NCI-H1694 treated with DMSO at 0.1 percent for 48 hours (cell line): ENCODE measurements around the gene CATSPER1.
A peak's percentile ranks its signal among the peaks of the same experiment; 100 is the strongest.

ENCODE experiments used
- DNase-seq: peaks from one replicate; lab custom pipeline; 2025; lab: John Stamatoyannopoulos, UW

The CATSPER1 gene

DNA sequence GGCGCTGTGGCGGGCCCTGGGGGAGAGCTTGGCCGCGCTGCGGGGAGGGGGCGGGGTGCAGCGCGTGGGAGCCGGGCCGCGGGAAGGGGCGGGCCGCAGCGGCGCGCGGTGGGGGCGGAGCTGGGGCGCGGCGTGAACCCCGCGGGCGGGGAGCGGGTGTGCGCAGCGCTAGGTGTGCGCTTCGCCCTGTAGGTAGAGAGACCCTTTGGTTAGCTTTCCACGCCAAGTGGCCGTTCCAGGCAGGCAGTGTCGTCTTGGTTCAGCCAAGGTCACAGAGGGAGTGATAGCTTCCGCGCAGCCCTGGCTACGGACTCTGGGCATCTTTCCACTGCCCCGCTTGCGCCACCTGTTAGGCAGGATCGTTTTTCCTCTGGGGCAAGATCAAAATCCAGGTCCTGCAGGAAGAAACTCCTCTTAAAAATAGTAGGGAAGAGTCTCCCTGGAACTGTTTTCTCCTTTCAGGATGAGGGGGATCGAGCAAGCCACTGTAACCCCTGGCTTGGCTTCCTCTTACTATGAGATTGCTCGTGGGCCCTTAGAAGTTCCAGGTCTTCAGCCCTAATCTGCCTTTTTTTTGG, 23.5 kb downstream of the CATSPER1 start:
- DNase-seq, result no peak

DNA sequence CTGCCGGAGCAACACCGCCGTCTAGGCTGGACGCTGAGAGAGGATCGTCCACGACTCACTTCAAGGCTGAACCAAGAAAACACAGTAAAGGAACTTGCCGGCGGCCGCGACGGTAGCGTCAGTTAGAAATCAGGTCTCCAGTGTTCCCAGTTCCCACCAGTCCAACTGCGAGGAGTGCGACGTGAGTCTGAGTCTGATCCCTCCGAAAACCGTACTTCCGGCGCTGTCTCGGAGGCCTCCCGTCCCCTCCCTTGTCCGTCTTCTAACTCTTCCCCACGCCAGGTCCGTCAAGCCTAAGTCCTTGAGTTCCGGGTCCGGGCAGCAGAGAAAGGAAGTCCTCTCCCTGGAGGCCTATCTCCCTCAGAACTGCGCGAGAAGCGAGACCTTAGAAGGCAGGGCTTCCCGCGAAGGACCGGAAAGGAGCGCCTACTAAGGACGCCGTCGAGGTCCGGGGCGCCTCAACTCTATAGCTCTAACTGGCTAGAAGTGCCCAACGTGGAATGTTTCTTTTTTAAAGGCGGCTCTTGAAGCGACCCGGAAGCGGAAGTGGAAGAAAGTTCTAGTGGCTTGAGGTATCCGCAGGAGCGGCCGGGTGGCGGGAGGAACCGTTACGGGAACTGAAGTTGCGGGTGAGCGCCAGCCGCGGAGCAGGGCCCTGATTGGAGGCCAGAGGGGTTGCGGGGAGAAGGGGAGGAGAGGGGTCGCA, 24.2 kb downstream of the CATSPER1 start, which contains the start of the genes BANF1 and EIF1AD:
Gene BANF1 (plus strand): TSS at position 562 of the 706 bp plus-strand sequence. CDS start 748 bp downstream, outside the sequence.
Gene EIF1AD (minus strand): TSS at position 216 of the 706 bp plus-strand sequence. CDS start 1,768 bp downstream, outside the sequence.
- peak; percentile 87 for DNase-seq

DNA sequence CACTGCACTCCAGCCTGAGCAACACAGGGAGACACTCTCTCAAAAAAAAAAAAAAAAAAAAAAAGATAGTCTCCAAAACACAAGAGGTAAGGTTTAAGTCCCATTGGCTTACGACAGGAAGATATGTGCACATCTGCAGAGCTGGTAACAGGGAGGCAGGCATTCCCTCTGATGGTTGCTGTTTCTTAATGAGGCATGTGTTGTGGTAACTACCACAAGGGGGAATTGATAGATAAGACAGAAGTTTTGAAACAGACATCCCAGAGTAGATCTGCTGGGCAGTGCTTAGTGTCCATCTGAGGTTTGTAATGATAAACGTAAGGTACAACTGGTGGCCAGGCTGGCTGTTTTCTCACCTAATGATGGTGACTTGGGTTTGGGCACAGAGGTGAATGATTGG, 29.0 kb downstream of the CATSPER1 start:
- no peak for DNase-seq

DNA sequence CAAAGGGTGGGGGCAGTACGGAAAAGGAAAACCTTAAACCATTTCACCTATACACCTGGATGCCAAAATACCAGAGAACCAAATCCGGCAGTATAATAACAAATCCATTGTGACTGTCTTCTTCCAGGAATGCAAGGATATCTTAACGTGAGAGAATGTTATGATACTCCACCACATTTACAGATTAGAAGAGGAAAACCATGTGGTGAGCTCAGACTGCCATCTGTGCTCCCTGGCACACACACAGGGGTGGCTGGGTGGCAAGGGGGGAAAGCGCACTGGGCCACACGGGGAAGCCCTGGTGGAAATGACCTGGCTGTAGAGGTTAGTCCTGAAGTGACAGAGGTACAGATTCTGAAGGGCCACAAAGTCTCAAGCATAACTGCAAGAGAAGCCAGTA, 34.2 kb downstream of the CATSPER1 start:
- DNase-seq, result peak; percentile 16

DNA sequence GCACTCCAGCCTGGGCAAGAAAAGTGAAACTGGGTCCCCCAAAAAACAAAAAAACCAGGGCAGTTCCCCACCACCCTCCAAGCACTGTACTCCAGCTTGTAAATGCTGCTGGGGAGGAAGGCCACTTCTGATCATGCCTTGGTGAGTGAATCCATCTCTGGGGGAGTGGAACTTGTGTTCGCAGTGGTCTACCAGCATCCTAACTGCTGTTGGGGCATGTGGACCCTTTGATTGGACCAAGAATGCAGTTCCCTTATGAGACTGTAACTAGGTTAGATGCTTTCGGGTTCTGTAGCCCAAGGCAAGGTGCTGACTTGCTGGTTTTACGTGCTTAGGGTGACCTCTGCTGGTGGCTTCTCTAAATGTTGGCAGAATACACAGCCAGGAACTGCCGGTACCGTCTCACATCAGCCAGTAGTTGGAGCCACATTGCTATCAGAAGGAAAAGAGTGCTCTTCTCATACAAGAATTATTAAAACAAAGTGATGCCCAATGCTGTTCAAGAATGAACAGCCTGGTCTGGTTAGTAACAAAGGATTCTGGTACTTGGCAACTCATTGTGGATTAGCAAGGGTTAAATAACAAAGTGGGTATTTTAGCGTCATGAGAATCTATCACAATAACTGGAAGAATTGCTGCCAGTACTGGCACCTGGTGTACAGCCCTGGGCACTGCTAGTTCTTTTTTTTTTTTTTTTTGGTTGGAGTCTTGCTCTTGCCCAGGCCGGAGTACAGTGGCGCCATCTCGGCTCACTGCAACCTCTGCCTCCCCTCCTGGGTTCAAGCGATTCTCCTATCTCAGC, 37.3 kb downstream of the CATSPER1 start:
- peak; percentile 93 for DNase-seq

DNA sequence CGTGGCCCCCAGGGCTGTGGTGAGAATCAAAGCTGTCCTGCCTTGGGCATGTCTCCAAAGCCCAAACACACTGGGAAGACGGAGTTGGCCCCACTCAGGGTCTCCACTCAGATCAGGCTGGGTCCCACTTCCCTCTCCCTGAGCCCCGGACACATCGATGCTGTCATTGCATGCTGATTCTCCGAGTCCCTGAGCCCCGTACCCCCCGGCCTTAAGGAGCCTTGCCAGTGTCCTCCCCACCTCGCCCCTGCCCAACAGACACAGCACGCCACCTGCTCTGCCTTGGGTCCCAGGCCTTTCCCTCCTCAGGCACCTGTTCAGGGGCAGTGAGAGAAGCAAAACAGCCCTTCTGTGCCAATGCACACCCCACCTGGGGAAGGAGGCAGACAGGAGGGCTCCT, 38.9 kb downstream of the CATSPER1 start:
- DNase-seq, result no peak

DNA sequence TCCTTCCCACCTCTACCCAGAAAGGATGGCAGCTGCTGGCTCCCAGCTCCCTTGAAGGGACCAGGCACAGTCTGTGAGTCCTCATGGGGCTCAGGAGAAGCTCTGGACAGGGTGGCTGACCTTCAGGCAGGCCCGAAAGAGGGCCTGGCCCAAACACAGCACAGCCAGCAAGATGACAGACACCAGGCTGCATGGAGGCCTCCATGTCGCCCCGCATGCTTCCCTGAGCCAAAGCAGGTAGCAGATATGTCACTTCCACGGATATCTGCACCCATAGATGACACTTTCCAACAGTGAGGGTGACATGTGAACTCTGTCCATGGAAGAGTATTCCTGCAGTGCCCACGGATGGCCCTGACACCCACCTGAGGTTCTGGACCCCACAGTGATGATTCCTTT, 42.7 kb downstream of the CATSPER1 start:
- DNase-seq, result no peak

DNA sequence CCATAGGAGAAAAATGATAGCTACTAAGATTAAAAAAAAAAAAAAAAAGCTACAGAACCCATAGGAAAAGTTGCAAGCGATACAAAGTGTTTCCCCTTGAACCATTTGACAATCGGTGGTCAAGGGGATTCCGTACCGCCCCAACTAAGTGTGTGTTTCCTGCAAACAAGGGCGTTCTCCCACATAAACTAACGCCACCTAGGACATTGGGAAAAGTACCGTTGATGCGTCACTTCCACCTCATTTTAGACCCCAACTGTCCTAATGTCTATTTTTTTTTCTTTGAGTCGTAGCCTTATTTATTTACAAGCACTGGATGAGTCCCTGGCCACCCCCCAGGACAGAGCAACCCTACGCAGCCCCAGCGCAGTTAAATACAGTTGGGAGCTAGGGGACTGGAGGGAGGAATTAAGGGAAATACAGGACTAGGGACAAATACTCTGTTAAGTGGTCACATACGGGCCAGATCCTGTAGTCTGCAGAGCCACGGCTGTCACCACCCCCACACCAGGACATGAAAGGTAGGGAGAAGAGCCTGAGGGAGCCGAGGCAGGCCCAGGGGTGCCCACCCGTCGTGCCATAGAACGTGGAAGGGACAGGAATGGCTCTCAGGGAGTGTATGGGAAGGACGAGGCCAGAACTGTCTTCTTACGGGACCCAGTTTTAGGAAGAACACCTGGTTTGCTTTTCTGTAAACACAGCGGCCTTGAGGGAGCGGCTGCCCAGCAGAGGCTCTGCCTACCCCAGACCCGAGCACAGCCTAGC, 43.3 kb downstream of the CATSPER1 start:
- DNase-seq, result no peak

DNA sequence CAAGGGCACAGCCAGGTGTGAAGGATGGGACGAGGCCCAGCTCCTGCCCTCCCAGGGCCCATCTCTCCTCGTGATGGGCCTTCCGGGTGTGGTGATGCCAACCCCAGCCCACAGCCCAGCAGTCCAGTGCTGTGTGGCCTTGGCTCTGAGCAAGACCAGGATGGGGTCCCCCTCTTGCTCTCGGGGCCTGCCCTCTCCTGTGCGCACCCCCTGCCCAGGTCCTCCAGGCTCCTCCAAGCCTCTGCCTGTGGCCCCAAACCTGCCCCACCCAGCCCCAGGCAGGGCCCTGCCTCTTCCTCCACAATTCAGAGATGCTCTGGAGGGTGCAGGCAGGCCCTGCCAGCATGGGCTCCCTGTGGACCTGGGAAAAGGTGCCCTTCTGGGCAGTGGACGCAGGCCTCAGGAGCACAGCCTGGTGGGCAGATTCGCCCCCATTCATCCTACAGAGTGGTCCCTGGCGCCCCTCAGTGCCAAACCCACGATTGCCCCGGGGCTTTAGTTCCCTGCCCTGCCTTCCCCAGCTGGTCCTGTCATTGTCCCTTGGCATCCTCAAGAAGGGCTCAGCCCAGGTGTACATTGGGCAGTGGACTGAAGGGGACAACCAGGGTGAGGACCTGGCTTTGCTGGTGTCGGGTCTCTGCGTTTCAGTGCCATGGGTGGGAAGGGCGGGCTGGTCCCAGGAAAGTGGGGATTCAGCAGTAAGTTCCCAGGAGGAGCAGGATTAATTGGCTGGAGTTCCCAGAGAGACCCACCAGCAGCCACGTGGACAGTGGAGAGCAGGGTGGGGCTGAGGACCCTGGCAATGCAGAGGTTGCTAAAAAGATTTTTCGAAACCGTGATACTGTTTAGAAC, 44.1 kb downstream of the CATSPER1 start:
- no peak for DNase-seq

DNA sequence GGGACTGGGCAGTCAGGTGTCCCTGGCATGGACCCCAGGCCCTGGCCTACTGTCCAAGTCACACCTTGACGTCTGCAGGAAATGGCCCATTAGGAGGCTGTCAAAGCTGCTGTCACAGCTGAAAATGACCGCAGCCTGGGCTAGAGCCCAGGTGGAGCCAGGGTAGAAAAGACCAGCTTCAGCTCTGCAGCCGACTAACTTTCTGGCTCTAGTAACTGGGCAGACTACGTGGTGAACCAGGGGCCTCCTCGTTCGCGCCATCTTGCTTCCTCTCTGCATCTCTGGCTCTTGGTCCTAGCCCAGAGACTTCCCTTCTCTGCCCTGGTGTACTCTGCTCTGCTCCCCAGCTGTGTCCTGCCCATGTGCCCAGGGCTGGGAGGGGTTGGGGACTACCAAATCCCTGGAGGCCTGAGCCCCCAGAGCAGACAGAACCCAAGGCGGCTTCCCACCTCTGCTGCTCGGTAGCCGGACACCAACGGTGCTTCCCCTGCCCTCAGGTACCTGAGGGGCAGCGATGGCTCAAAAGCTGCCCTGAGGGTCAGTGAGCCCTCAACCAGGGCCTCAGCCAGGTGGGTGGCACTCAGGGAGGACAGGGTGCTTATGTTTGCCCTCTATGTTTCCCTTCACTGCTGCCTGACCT, 45.1 kb downstream of the CATSPER1 start:
- no peak for DNase-seq

DNA sequence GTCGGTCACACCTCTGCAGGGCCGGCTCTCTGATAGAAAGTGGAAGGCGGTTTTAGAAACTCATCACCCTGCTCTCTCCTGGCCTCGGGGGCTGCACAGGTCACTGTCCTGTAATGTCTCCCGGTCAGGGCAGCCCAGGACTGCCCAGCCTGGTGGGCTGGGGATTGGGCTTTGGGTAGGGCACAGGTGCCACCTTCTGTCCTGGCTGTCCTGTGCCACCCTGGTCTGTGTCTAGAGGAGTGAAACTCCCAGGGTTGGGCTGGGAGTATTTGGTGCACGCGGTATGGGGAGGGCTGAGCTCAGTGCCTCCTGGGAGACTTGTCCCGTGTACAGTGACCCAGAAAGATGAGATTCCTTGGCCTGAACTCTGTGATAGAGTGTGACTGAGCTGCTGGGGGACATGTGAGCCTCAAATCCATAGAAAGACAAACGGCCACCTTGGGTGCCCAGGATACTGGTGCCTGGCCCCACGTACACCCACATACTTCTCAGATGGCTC, 47.0 kb downstream of the CATSPER1 start:
- no peak for DNase-seq

DNA sequence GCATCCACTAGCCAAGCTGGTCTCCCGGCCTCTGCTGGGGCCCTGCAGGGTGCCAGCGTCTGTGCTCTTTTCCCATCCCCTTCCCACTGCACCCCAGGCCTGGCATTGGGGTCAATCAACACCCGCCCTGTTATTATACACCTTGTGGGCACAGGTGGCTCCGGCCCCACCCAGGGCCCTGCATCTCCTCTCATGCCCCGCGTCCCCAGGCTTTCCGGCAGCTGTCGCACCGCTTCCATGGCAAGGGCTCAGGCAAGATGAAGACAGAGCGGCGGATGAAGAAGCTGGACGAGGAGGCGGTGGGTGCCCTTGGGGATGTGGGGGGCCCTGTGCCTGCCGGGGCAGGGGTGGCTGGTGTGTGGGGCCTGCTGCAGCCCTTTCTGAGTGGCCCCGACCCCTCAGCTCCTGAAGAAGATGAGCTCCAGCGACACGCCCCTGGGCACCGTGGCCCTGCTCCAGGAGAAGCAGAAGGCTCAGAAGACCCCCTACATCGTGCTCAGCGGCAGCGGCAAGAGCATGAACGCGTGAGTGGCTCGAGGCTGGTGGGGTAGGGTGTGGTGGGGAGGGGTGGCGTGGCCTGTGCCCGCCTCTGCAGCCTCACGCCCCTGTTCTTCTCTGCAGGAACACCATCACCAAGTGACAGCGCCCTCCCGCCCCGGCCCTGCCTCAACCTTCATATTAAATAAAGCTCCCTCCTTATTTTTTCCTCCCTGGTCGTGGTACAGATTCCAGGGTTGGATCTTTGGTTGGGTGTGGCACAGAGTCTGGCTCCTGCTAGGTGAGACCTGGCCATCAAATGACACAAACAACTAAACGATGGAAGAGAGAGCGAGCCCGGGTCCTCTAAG, 47.7 kb downstream of the CATSPER1 start:
- DNase-seq, result no peak

DNA sequence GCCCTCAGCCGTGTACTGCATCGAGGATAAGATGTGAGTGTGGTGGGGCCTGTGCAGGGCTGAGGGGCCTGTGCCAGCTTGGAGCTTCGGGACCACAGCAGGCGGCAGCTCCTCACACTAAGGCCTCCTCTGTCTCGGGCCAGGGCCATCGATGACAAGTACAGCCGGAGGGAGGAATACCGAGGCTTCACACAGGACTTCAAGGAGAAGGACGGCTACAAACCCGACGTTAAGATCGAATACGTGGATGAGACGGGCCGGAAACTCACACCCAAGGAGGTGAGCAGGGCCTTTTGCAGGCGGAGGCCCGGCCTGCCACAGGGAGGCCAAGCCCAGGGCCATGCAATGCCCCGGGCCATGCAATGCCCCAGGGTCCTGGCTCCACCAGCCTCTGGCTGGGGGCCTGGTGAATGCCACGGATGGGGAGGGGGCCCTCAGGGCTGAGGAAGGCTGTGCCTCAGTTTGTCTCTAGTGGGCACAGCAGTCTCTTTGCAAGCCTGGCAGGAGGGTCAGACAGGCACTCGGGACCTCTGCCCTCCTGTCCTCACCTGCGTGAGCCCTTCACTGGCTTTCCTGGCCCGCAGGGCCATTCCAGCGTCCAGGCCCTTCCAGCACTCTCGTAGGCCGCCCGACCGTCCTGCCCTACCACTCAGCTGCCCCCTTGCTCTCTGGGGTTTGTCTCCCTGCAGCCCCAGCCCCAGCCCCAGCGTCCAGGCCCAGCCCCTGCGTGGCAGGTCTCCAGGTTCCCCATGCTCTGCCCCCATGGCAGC, 48.5 kb downstream of the CATSPER1 start:
- no peak for DNase-seq

DNA sequence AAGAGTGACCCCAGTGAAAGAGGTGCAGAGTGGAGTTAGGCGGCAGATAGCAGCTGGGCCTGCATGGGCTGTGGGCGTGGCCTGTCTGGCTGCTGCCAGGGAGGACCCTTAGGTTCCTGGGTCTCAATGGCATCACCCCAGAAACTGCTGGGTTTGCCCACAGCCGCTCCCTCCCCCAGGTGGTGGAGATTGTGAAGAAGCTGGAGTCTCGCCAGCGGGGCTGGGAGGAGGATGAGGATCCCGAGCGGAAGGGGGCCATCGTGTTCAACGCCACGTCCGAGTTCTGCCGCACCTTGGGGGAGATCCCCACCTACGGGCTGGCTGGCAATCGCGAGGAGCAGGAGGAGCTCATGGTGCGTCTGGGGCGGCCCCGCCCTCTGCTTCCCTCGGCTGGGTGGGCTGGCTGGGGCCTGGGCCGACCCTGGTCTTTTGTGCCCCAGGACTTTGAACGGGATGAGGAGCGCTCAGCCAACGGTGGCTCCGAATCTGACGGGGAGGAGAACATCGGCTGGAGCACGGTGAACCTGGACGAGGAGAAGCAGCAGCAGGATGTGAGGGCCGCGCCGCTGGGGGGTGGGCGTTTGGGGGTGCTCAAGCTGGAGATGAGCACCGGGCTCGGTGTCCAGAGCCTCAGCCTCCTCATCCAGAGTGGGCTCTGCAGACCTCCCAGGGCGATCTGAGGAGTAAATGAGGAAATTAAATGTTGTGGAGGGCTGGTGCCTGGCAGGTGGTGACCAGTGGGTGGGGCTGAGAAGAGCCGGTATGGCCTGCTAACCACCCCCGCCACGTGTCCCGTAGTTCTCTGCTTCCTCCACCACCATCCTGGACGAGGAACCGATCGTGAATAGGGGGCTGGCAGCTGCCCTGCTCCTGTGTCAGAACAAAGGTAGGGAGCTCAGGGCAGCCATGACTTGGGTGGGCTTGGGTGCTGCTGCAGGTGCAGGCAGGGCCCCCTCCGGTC, 49.8 kb downstream of the CATSPER1 start:
- DNase-seq, result no peak

DNA sequence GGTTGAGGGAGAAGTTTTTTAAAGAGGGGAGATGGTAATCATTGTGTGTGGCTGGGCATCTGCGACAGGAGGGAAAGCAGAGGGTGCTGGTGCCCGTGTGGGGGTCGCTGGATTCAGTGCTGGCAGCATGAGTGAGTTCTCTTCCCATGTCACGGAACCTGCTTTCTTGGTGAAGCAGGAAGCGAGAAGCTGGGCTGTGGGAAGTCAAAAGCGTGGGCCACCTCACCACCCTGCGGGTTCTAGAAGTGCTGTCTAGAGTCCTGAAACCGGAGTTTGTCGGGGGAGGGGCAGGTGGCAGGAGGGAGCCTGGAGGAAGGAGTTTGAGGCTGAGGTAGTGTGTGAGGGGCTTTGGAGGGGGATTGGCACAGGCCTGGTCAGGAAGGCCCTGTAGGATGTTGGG, 50.5 kb downstream of the CATSPER1 start:
- no peak for DNase-seq

DNA sequence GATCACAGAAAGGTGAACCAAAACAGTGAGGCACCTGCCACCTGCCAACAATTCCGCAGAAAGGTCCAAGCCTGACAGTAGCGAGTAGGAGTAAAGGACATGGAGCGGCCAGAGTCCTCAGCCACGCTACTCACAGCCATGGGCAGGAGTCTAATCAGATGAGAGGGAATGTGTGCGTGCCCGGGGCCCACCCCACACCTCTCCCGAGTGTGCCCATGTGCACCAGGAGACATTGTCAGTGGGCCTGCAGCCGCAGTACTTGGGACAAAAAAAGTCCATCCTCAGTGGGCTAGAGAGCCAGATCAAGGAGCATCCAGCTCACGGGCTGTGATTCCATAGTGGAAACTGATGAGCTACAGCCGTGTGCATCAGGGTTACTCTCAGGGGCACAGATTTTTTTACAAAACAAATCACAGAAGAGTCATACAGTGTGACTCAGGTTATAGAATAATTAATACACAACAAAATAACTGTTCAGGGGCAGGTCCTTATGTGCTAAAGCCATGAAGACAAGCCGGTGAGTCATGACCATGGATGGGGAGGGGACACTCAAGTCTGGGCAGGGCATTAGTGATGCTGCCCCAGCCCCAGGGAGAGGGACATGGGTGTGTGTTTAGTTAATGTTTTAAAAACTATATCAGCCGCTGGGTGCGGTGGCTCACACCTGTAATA, 52.7 kb downstream of the CATSPER1 start:
- DNase-seq, result no peak

DNA sequence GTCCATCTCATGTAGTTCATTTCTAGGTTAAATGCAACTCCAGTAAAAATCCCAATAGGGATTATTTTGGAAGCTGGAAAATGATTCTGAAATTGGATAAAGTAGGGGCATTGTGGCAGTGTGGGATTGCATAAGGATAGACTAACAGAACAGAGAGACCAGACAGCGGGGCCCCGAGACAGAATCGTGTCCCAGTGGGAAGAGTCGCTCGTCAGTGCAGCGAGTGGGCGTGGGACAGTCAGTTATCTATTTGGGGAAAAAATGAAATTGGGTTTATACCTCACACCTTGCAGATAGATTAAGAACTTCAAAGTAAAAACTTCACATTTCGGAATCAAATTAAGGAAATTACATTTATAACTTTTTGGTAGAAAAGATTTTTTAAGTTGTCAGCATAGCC, 54.2 kb downstream of the CATSPER1 start:
- DNase-seq, result no peak
